Measurements from ENCODE around the gene CIB2. TPM values are rescaled to one million over a fixed set of nuclear protein-coding genes. Genes with fewer than 3 reads are reported as not detected.

Gene CIB2
- total RNA-seq, 1 donor from 2014 or later = 1.8 TPM

GRCh38 chr15:78092261-78093041 lies 38.8 kb downstream of the CIB2 start, which contains the start of gene SH2D7:
TSS of gene SH2D7 (plus strand) at chr15:78092561. CDS start at chr15:78092585, 24 bp downstream.
- Histone ChIP-seq H3K27me3 (ENCODE audit: control insufficient read depth, insufficient read depth, low read length) (no peaks in the 10 kb centered on the region), H3K4me3 (ENCODE audit: low read depth, low read length) (no peak within 1 kb of the TSS), H3K36me3 (ENCODE audit: control insufficient read depth, insufficient read depth, low read length) (no peaks in the 10 kb centered on the region)
- no peak for DNase-seq (ENCODE audit: low read depth)
- no peak for TF ChIP-seq CTCF (IDR thresholded peaks at IDR 0.05; ENCODE audit: insufficient read depth, low read length, severe bottlenecking)
- FAIRE-seq = no peak

GRCh38 chr15:78090422-78091063 lies 40.7 kb downstream of the CIB2 start:
- DNase-seq (ENCODE audit: low read depth) (no peak), FAIRE-seq (no peak)
- Histone ChIP-seq H3K4me3 (ENCODE audit: low read depth, low read length) (no peak overlapping the region), H3K36me3 (ENCODE audit: control insufficient read depth, insufficient read depth, low read length) (no peaks in the 10 kb centered on the region), H3K27me3 (ENCODE audit: control insufficient read depth, insufficient read depth, low read length) (no peaks in the 10 kb centered on the region)
- TF ChIP-seq CTCF (IDR thresholded peaks at IDR 0.05; ENCODE audit: insufficient read depth, low read length, severe bottlenecking) = no peak

GRCh38 chr15:78088773-78089080 lies 42.5 kb downstream of the CIB2 start:
- no peak for DNase-seq (ENCODE audit: low read depth)
- FAIRE-seq = no peak
- Histone ChIP-seq H3K27me3 (ENCODE audit: control insufficient read depth, insufficient read depth, low read length) (no peaks in the 10 kb centered on the region), H3K4me3 (ENCODE audit: low read depth, low read length) (no peak overlapping the region), H3K36me3 (ENCODE audit: control insufficient read depth, insufficient read depth, low read length) (no peaks in the 10 kb centered on the region)
- no peak for TF ChIP-seq CTCF (IDR thresholded peaks at IDR 0.05; ENCODE audit: insufficient read depth, low read length, severe bottlenecking)

GRCh38 chr15:78087951-78088772 lies 43.1 kb downstream of the CIB2 start:
- FAIRE-seq = peak; percentile 32
- Histone ChIP-seq H3K36me3 (ENCODE audit: control insufficient read depth, insufficient read depth, low read length) (no peaks in the 10 kb centered on the region), H3K4me3 (ENCODE audit: low read depth, low read length) (no peak overlapping the region), H3K27me3 (ENCODE audit: control insufficient read depth, insufficient read depth, low read length) (no peaks in the 10 kb centered on the region)
- no peak for TF ChIP-seq CTCF (IDR thresholded peaks at IDR 0.05; ENCODE audit: insufficient read depth, low read length, severe bottlenecking)
- DNase-seq (ENCODE audit: low read depth) = peak; percentile 25

GRCh38 chr15:78085928-78086327 lies 45.3 kb downstream of the CIB2 start:
- no peaks in the 10 kb centered on the region for H3K36me3 ChIP-seq (ENCODE audit: control insufficient read depth, insufficient read depth, low read length)
- H3K27me3 ChIP-seq (ENCODE audit: control insufficient read depth, insufficient read depth, low read length) = no peaks in the 10 kb centered on the region
- TF ChIP-seq CTCF (IDR thresholded peaks at IDR 0.05; ENCODE audit: insufficient read depth, low read length, severe bottlenecking) = no peak
- no peak overlapping the region for H3K4me3 ChIP-seq (ENCODE audit: low read depth, low read length)
- no peak for DNase-seq (ENCODE audit: low read depth)
- FAIRE-seq = no peak

All from bronchial epithelial cell (primary cell).